IMR-90 (cell line): ENCODE data around the gene NLRC5.

Source experiments
- POLR2A ChIP-seq: IDR thresholded peaks from 2 replicates; pipeline ENCODE4 v1.6.1; 2012; ENCODE audit warnings: mild to moderate bottlenecking, low read depth, low read length
- SMC3 ChIP-seq: fragments of 150-350 bp; IDR thresholded peaks from 2 replicates; pipeline ENCODE4 v1.6.1; 2016; ENCODE audit warnings: low read depth, mild to moderate bottlenecking, antibody characterized with exemption, low read length, moderate library complexity
- TF ChIP-seq, protein P1 (sequence below): conservative IDR thresholded peaks from 2 replicates; pipeline ENCODE4 v1.5.1; 2012; ENCODE audit warnings: mild to moderate bottlenecking, low read depth, low read length, improper control_type of control experiment

DNA sequence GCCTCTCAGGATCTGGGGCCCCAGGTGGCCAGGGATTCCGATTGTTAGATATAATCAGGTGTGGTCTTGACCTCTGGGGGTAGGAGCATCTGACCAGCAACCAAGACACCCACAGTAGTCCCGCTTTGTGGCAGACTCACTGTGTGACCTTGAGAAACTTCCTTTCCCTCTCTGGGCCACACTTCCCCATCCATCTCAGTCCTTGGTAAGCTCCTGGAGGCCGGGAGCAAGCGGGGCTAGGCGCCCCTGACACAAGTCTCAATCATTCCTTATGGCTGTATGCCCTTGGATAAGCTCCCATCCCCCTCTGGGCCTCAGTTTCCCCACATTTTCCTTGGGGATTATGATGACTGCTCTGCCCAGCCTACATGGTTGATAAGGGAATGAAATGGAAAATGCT lies 124.3 kb downstream of the NLRC5 start:
- TF ChIP-seq, protein P1, sequence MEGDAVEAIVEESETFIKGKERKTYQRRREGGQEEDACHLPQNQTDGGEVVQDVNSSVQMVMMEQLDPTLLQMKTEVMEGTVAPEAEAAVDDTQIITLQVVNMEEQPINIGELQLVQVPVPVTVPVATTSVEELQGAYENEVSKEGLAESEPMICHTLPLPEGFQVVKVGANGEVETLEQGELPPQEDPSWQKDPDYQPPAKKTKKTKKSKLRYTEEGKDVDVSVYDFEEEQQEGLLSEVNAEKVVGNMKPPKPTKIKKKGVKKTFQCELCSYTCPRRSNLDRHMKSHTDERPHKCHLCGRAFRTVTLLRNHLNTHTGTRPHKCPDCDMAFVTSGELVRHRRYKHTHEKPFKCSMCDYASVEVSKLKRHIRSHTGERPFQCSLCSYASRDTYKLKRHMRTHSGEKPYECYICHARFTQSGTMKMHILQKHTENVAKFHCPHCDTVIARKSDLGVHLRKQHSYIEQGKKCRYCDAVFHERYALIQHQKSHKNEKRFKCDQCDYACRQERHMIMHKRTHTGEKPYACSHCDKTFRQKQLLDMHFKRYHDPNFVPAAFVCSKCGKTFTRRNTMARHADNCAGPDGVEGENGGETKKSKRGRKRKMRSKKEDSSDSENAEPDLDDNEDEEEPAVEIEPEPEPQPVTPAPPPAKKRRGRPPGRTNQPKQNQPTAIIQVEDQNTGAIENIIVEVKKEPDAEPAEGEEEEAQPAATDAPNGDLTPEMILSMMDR, result no peak
- TF ChIP-seq SMC3 (no peak), POLR2A (no peak)
